Uterus (tissue), 4 donors: ENCODE measurements around the gene SAP130. TPM values are rescaled to one million over a fixed set of nuclear protein-coding genes. Genes with fewer than 3 reads are reported as not detected.

Source experiments
- DNase-seq, 2 donors: peaks; one replicate each; pipeline ENCODE4 v3.0.0-alpha.2; 2019 to 2020
- H3K27ac ChIP-seq, 2 donors: fragments of 200-600 bp; sonication (generic); 1 replicate in 1 of 2; 2 replicates in 1 of 2; pipeline ENCODE4 v1.5.1; 2016 to 2018
- H3K27me3 ChIP-seq, 2 donors: fragments of 200-600 bp; sonication (generic); one replicate each; pipeline ENCODE4 v1.5.1; 2018 to 2019; ENCODE audit warnings: control low read depth in 1 of 2
- H3K36me3 ChIP-seq, 2 donors: fragments of 200-600 bp; sonication (generic); one replicate each; pipeline ENCODE4 v1.5.1; 2019; ENCODE audit warnings: control low read depth in 1 of 2
- H3K4me1 ChIP-seq, 2 donors: fragments of 200-600 bp; sonication (generic); one replicate each; pipeline ENCODE4 v1.5.1; 2018 to 2019; ENCODE audit warnings: control low read depth in 1 of 2
- H3K4me3 ChIP-seq, 2 donors: fragments of 200-600 bp; sonication (generic); 1 replicate in 1 of 2; 2 replicates in 1 of 2; pipeline ENCODE4 v1.5.1; 2018 to 2019; ENCODE audit warnings: mild to moderate bottlenecking in 1 of 2
- H3K9me3 ChIP-seq, 2 donors: fragments of 200-600 bp; sonication (generic); one replicate each; pipeline ENCODE4 v1.5.1; 2019; ENCODE audit warnings: control low read depth in 1 of 2
- CTCF ChIP-seq, 4 experiments: fragments of 200-600 bp in 2 of 4; fragments of 450-650 bp in 2 of 4; sonication (generic) in 2 of 4; IDR thresholded peaks; one replicate each; pipeline ENCODE4 v1.5.1; 2016 to 2019; ENCODE audit warnings: antibody characterized with exemption in 4 of 4, mild to moderate bottlenecking in 2 of 4, moderate library complexity in 1 of 4
- POLR2A ChIP-seq, 2 donors: fragments of 450-650 bp; IDR thresholded peaks; one replicate each; pipeline ENCODE4 v1.6.1; 2016; ENCODE audit warnings: antibody characterized with exemption in 2 of 2, mild to moderate bottlenecking in 1 of 2, moderate library complexity in 1 of 2
- intact Hi-C: fragments of 100-400 bp; cut with DNase I; formaldehyde crosslinking; loops from one replicate; pipeline ENCODE4 v1.15.1; 2023; ENCODE audit warnings: low total_unique reads
- total RNA-seq, 4 donors: library from RNA; depleted of rRNA in 3 of 4; stranded (reverse); fragments of >200 nt in 3 of 4; gene quantifications; one replicate each; pipeline versions ENCODE4 v1.1.0 to v1.2.4, GENCODE V29; 2014 to 2023
- donor health status: DM: yes; HTN: yes; CAD: no.

Gene SAP130
- total RNA-seq, 4 donors from 2014 or later = 3.6 to 47.0 (median 5.9) TPM

DNA sequence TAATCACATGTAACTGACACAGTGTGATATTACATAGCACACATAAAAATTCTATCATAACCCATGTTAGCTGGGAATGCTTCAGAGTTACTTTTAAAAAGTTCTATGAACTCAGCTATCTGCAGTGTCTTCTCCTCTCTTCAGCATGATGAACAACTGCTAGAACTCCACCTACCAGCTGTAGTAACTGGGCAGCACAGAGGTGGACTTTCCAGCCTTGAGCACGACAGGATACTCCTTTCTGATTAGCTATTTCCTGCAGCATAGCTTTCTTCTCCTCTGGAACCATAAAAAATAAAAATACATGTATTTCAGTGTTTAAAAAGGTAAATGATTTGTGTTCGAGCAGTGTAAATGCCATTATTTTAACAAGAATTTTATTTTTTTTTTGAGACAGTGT lies 82.6 kb downstream of the SAP130 start:
- no peak for DNase-seq
- no peak overlapping the region for H3K4me3 ChIP-seq
- no peak overlapping the region for H3K27ac ChIP-seq
- H3K9me3 ChIP-seq = no peaks in the 10 kb centered on the region
- intact Hi-C loops = no loop called here
- no peaks in the 10 kb centered on the region for H3K36me3 ChIP-seq
- no peaks in the 10 kb centered on the region for H3K27me3 ChIP-seq
- no peak for TF ChIP-seq POLR2A (IDR thresholded peaks at IDR 0.05)
- no peak for TF ChIP-seq CTCF (IDR thresholded peaks at IDR 0.05)
- no peaks in the 10 kb centered on the region for H3K4me1 ChIP-seq

DNA sequence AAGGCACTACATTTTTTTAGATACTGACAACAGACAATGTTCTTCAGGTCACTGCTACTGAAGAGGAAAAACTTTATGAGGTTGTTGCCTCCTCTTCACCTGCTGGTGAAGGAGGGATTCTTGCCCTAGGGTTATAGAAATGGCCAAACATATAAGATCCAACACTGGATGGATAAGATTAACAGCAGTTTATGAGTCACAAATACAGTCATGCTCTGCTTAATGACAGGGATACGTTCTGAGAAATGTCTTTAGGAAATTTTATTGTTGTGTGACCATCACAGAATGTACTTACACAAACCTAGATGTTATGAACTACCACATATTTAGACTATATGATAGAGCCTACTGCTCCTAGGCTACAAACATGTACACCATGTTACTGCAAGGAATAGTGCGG lies 84.7 kb downstream of the SAP130 start:
- no peaks in the 10 kb centered on the region for H3K4me1 ChIP-seq
- DNase-seq = no peak
- no peaks in the 10 kb centered on the region for H3K27me3 ChIP-seq
- intact Hi-C loops = no loop called here
- no peak overlapping the region for H3K4me3 ChIP-seq
- no peaks in the 10 kb centered on the region for H3K9me3 ChIP-seq
- no peak overlapping the region for H3K27ac ChIP-seq
- TF ChIP-seq CTCF (IDR thresholded peaks at IDR 0.05) (no peak), POLR2A (IDR thresholded peaks at IDR 0.05) (no peak)
- H3K36me3 ChIP-seq = no peaks in the 10 kb centered on the region

DNA sequence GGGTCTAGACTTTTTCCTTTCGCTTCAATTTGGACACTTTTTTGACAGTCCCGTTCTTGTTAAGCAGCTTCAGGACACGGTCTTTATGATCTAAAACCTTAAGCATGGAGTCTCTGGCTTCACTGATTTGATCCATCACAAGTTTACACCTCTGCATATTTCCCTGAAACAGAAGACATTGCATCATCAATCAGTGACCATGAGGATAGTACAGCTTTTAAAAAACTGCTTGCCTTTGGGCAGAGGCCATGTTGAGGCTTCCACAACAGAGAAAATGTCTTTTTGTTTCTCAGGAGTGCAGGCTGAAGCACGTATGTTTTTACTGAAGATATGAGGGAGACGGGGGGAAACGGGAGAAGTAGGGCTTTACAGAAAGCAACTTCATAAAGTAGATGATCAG lies 85.9 kb downstream of the SAP130 start:
- Histone ChIP-seq H3K36me3 (no peaks in the 10 kb centered on the region), H3K27me3 (no peaks in the 10 kb centered on the region), H3K27ac (no peak overlapping the region), H3K4me1 (no peaks in the 10 kb centered on the region), H3K9me3 (no peaks in the 10 kb centered on the region), H3K4me3 (no peak overlapping the region)
- TF ChIP-seq POLR2A (IDR thresholded peaks at IDR 0.05) = no peak
- TF ChIP-seq CTCF (IDR thresholded peaks at IDR 0.05) = no peak
- intact Hi-C loops = no loop called here
- DNase-seq = no peak

DNA sequence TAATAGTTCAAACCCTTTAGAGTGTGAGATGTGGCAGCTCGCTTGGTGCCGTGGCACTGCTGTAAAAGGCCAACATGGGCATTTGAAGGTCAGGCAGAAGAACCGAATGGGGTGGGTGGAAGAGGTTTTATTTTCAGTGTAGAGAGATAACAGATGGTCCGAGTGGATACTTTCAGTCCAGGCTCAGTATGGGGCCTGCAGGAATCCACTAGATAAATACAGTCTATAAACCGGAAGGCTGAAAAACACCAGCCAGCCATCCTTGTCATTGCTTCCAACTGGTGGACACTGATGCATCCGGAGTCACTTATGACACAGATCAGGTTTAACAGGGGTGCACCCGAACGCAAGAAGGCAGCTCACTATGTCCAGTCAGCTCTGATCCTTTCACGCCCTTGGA lies 86.4 kb downstream of the SAP130 start:
- intact Hi-C loops = no loop called here
- no peak overlapping the region for H3K27ac ChIP-seq
- no peaks in the 10 kb centered on the region for H3K9me3 ChIP-seq
- no peaks in the 10 kb centered on the region for H3K27me3 ChIP-seq
- TF ChIP-seq POLR2A (IDR thresholded peaks at IDR 0.05) = no peak
- TF ChIP-seq CTCF (IDR thresholded peaks at IDR 0.05) = no peak
- H3K4me1 ChIP-seq = no peaks in the 10 kb centered on the region
- no peaks in the 10 kb centered on the region for H3K36me3 ChIP-seq
- H3K4me3 ChIP-seq = no peak overlapping the region
- DNase-seq = no peak

GRCh38 chr2:127940641-127941040 lies 87.2 kb downstream of the SAP130 start:
- no peaks in the 10 kb centered on the region for H3K27me3 ChIP-seq
- H3K4me1 ChIP-seq = no peaks in the 10 kb centered on the region
- H3K36me3 ChIP-seq = no peaks in the 10 kb centered on the region
- DNase-seq = no peak
- H3K27ac ChIP-seq = no peak overlapping the region
- intact Hi-C loops = no loop called here
- TF ChIP-seq POLR2A (IDR thresholded peaks at IDR 0.05) (no peak), CTCF (IDR thresholded peaks at IDR 0.05) (no peak)
- no peak overlapping the region for H3K4me3 ChIP-seq
- H3K9me3 ChIP-seq = no peaks in the 10 kb centered on the region
